Measurements from ENCODE around the gene KIF2C.

Gene KIF2C

DNA sequence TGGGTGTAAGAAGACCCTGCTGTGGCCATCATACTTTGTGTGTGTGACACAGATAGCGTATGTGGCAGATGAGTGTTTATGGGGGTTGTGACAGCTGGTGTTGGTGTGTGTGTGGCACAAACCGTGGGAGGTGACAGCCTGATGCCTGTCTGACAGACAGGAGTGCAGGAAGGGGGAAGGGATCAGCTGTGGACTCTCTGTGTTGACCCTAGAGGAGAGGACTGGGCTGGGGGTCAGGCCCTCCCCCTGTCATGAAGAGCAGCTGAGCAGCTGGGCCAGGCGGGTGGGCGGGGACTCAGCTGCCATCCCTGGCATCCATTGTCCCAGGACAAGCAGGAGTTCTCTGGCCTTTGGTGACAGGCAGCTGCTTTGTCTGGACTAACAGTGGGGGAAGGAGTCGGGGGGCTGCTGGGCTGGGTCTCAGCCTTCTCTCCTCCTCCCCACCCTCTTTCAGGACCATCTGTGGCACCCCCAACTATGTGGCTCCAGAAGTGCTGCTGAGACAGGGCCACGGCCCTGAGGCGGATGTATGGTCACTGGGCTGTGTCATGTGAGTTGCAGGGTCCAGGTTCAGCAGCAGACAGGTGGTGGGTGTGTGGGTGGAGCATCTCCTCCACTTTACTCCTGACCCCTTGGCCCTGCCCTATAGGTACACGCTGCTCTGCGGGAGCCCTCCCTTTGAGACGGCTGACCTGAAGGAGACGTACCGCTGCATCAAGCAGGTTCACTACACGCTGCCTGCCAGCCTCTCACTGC, 62.8 kb downstream of the KIF2C start:
- H3K27ac ChIP-seq = no peak overlapping the region
- TF ChIP-seq FOXP2 (optimal IDR thresholded peaks at IDR 0.05; ENCODE audit: control extremely low read depth, extremely low read length, insufficient read depth) (no peak), EZH2 (IDR thresholded peaks at IDR 0.05) (no peak), POLR2AphosphoS5 (IDR thresholded peaks at IDR 0.05; ENCODE audit: borderline replicate concordance, low read depth, low read length) (no peak)
- H3K4me3 ChIP-seq = no peak overlapping the region
- DNase-seq (ENCODE audit: low read depth, low spot score) = no peak
- H3K36me3 ChIP-seq (ENCODE audit: insufficient read depth, low read length) = no peaks in the 10 kb centered on the region; the same call in 1 of the 2 replicates
- no peaks in the 10 kb centered on the region for H3K9me3 ChIP-seq (ENCODE audit: low read depth, low read length)
- H3K9ac ChIP-seq (ENCODE audit: insufficient read length) = no peak overlapping the region

DNA sequence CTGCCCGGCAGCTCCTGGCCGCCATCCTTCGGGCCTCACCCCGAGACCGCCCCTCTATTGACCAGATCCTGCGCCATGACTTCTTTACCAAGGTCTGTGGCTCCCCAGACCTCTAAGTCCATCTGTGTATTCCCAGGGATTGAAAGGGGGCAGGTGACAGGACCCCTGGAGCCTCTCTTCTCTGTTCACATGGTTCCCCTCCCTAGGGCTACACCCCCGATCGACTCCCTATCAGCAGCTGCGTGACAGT, 63.4 kb downstream of the KIF2C start:
- TF ChIP-seq EZH2 (IDR thresholded peaks at IDR 0.05) (no peak), POLR2AphosphoS5 (IDR thresholded peaks at IDR 0.05; ENCODE audit: borderline replicate concordance, low read depth, low read length) (no peak), FOXP2 (optimal IDR thresholded peaks at IDR 0.05; ENCODE audit: control extremely low read depth, extremely low read length, insufficient read depth) (no peak)
- H3K36me3 ChIP-seq (ENCODE audit: insufficient read depth, low read length) = no peaks in the 10 kb centered on the region; the same call in 1 of the 2 replicates
- H3K27ac ChIP-seq = no peak overlapping the region
- no peaks in the 10 kb centered on the region for H3K9me3 ChIP-seq (ENCODE audit: low read depth, low read length)
- no peak overlapping the region for H3K9ac ChIP-seq (ENCODE audit: insufficient read length)
- H3K4me3 ChIP-seq = no peak overlapping the region
- no peak for DNase-seq (ENCODE audit: low read depth, low spot score)

DNA sequence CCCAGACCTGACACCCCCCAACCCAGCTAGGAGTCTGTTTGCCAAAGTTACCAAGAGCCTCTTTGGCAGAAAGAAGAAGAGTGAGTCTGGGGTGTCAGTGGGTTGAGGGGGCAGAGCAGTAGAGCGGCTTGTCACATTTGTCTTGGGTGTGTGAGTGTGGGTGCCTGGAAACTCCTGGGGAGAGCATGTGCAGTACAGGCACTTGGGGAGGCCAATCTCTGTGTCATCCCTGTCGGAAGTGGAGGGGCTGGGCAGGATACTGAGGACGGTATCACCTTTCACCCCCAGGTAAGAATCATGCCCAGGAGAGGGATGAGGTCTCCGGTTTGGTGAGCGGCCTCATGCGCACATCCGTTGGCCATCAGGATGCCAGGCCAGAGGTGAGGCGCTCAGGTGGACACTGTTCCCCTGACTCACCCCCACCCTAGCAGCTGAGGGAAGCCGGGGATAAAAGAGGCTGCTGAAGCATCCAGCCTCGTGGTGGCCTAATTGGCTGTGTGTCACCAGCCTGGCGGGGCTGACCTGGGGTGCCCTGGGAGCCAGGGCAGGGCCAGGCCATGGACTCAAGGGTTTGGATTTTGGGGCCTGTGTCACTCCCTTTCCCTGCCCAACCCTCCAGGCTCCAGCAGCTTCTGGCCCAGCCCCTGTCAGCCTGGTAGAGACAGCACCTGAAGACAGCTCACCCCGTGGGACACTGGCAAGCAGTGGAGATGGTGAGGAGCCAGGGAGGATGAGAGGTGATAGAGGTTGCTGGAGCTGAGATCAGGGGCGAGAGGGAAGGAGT, 63.9 kb downstream of the KIF2C start:
- no peaks in the 10 kb centered on the region; the same call in 1 of the 2 replicates for H3K36me3 ChIP-seq (ENCODE audit: insufficient read depth, low read length)
- H3K27ac ChIP-seq = no peak overlapping the region
- no peaks in the 10 kb centered on the region for H3K9me3 ChIP-seq (ENCODE audit: low read depth, low read length)
- TF ChIP-seq FOXP2 (optimal IDR thresholded peaks at IDR 0.05; ENCODE audit: control extremely low read depth, extremely low read length, insufficient read depth) = no peak
- no peak for TF ChIP-seq POLR2AphosphoS5 (IDR thresholded peaks at IDR 0.05; ENCODE audit: borderline replicate concordance, low read depth, low read length)
- TF ChIP-seq EZH2 (IDR thresholded peaks at IDR 0.05) = no peak
- no peak for DNase-seq (ENCODE audit: low read depth, low spot score)
- no peak overlapping the region for H3K9ac ChIP-seq (ENCODE audit: insufficient read length)
- H3K4me3 ChIP-seq = no peak overlapping the region

DNA sequence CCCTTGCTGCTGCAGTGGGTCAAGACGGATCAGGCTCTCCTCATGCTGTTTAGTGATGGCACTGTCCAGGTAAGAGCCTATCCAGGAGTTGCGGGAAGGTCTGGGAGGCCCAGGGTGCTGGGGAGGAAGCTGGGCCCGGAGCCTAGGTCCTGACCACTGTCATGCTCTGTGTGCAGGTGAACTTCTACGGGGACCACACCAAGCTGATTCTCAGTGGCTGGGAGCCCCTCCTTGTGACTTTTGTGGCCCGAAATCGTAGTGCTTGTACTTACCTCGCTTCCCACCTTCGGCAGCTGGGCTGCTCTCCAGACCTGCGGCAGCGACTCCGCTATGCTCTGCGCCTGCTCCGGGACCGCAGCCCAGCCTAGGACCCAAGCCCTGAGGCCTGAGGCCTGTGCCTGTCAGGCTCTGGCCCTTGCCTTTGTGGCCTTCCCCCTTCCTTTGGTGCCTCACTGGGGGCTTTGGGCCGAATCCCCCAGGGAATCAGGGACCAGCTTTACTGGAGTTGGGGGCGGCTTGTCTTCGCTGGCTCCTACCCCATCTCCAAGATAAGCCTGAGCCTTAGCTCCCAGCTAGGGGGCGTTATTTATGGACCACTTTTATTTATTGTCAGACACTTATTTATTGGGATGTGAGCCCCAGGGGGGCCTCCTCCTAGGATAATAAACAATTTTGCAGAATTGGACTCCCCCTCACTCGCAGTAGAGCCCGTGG, 65.8 kb downstream of the KIF2C start:
- TF ChIP-seq FOXP2 (optimal IDR thresholded peaks at IDR 0.05; ENCODE audit: control extremely low read depth, extremely low read length, insufficient read depth) = no peak
- no peak for TF ChIP-seq POLR2AphosphoS5 (IDR thresholded peaks at IDR 0.05; ENCODE audit: borderline replicate concordance, low read depth, low read length)
- TF ChIP-seq EZH2 (IDR thresholded peaks at IDR 0.05) = no peak
- H3K9ac ChIP-seq (ENCODE audit: insufficient read length) = no peak overlapping the region
- H3K27ac ChIP-seq = no peak overlapping the region
- no peaks in the 10 kb centered on the region; the same call in 1 of the 2 replicates for H3K36me3 ChIP-seq (ENCODE audit: insufficient read depth, low read length)
- H3K4me3 ChIP-seq = no peak overlapping the region
- DNase-seq (ENCODE audit: low read depth, low spot score) = no peak
- no peaks in the 10 kb centered on the region for H3K9me3 ChIP-seq (ENCODE audit: low read depth, low read length)

DNA sequence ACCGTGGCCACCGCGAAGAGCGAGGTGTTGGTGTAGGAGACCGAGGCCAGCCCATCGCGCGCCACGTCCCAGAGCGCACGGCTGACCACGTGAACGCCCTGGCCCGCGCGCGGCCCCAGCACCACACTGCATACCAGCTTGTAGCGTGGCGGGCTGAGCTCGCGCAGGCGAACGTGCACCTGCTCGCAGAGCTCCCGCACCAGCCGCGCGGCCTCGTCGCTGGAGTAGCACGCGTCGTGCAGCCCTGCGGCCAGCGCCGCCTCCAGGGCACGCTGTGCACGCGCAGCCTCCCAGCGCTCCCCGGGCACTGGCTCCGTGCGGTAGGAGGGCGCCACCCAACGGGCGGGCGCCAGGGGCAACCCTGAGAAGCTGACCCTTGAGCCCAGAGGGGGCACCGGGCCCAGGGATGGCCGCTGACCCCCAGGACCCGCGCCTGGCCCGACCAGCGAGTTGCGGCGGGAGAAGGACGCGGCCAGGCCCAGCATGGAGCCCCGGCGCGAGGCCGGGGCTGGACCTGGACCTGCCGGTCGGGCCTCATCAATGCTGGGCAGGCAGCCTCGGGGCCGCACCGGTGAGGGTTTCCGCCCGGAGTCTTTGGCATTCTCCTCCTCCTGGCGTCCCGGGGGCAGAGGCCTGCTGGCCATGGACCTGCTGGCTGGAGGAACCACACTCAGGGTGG, 66.5 kb downstream of the KIF2C start:
- TF ChIP-seq POLR2AphosphoS5 (IDR thresholded peaks at IDR 0.05; ENCODE audit: borderline replicate concordance, low read depth, low read length) (no peak), EZH2 (IDR thresholded peaks at IDR 0.05) (no peak), FOXP2 (optimal IDR thresholded peaks at IDR 0.05; ENCODE audit: control extremely low read depth, extremely low read length, insufficient read depth) (no peak)
- Histone ChIP-seq H3K36me3 (ENCODE audit: insufficient read depth, low read length) (no peaks in the 10 kb centered on the region; the same call in 1 of the 2 replicates), H3K4me3 (no peak overlapping the region), H3K9ac (ENCODE audit: insufficient read length) (no peak overlapping the region), H3K9me3 (ENCODE audit: low read depth, low read length) (no peaks in the 10 kb centered on the region), H3K27ac (no peak overlapping the region)
- no peak for DNase-seq (ENCODE audit: low read depth, low spot score)

DNA sequence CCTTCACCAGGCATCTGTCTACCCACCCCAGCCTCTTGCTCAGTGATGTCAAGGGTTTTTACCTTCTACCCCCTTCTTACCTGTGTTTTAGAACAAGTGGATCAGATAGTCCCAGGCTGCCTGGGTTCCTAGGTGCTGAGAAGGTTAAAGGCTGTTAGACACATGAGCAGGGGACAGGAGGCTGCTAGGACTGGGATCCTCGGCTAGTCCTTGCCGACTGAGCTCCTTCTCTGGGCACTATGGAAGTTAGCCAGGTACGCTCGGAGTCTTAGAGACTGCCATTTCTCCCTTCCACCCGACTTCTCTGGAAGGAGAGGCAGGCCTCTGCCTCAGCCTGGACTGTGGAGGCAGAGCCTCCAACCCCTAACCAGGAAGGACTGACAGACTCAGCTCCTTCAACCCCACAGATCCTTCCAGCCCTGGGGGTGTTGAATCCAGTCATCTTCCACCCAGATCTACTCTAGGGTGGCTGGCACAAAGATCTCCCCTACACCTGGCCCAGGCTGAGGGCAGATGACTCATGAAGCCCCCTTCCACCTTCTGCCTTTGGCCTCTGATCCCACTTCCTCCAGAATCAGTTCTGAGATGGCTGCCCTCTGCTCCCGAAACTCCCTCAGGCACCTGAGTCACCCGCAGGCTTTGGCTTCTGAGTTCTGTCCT, 67.2 kb downstream of the KIF2C start, which contains the start of gene DYNLT4:
DYNLT4 (minus strand) TSS at position 648 of the 660 bp plus-strand sequence. CDS start 683 bp downstream, outside the sequence.
- Histone ChIP-seq H3K9ac (ENCODE audit: insufficient read length) (no peak within 1 kb of the TSS), H3K36me3 (ENCODE audit: insufficient read depth, low read length) (no peaks in the 10 kb centered on the region; the same call in 1 of the 2 replicates), H3K9me3 (ENCODE audit: low read depth, low read length) (no peaks in the 10 kb centered on the region), H3K4me3 (no peak within 1 kb of the TSS), H3K27ac (peak within 1 kb of the TSS; percentile 56)
- no peak for DNase-seq (ENCODE audit: low read depth, low spot score)
- TF ChIP-seq EZH2 (IDR thresholded peaks at IDR 0.05) = no peak
- TF ChIP-seq FOXP2 (optimal IDR thresholded peaks at IDR 0.05; ENCODE audit: control extremely low read depth, extremely low read length, insufficient read depth) = no peak
- no peak for TF ChIP-seq POLR2AphosphoS5 (IDR thresholded peaks at IDR 0.05; ENCODE audit: borderline replicate concordance, low read depth, low read length)

GRCh38 chr1:44807364-44808062, 67.9 kb downstream of the KIF2C start:
- no peak overlapping the region for H3K4me3 ChIP-seq
- peak overlapping the region; percentile 56 for H3K27ac ChIP-seq
- H3K9ac ChIP-seq (ENCODE audit: insufficient read length) = no peak overlapping the region
- no peaks in the 10 kb centered on the region for H3K9me3 ChIP-seq (ENCODE audit: low read depth, low read length)
- DNase-seq (ENCODE audit: low read depth, low spot score) = no peak
- TF ChIP-seq POLR2AphosphoS5 (IDR thresholded peaks at IDR 0.05; ENCODE audit: borderline replicate concordance, low read depth, low read length) (no peak), EZH2 (IDR thresholded peaks at IDR 0.05) (no peak), FOXP2 (optimal IDR thresholded peaks at IDR 0.05; ENCODE audit: control extremely low read depth, extremely low read length, insufficient read depth) (no peak)
- H3K36me3 ChIP-seq (ENCODE audit: insufficient read depth, low read length) = no peaks in the 10 kb centered on the region; the same call in 1 of the 2 replicates

Data from SK-N-MC (cell line).